Progenitor cell of endocrine pancreas (in vitro differentiated cells): Measurements from ENCODE around the gene CYP2A13. TPM values are rescaled to one million over a fixed set of nuclear protein-coding genes. Genes with fewer than 3 reads are reported as not detected.
"Not testable (repeated sequence)": the region's sequence is repeated elsewhere in the genome, so short reads cannot be mapped to it uniquely, and the experiment has no call there.

Source experiments
- DNase-seq: peaks from one replicate; pipeline ENCODE4 v3.0.0; 2021; ENCODE audit warnings: low spot score; ENCODE audit not compliant: unreplicated experiment
- H3K27ac Mint-ChIP-seq: 2 replicates; pipeline ENCODE4 v1.8.0; 2021; ENCODE audit warnings: mild to moderate bottlenecking, moderate library complexity, mixed read lengths
- H3K27me3 Mint-ChIP-seq: 2 replicates; pipeline ENCODE4 v1.8.0; 2021; ENCODE audit warnings: mixed read lengths
- H3K36me3 Mint-ChIP-seq: 2 replicates; pipeline ENCODE4 v1.8.0; 2022; ENCODE audit warnings: mixed read lengths; ENCODE audit not compliant: insufficient read depth
- H3K4me1 Mint-ChIP-seq: 2 replicates; pipeline ENCODE4 v1.8.0; 2021; ENCODE audit warnings: low read depth, mixed read lengths
- H3K4me3 Mint-ChIP-seq: 2 replicates; pipeline ENCODE4 v1.8.0; 2021; ENCODE audit warnings: low read depth, mild to moderate bottlenecking, moderate library complexity, mixed read lengths
- H3K9me3 Mint-ChIP-seq: 2 replicates; pipeline ENCODE4 v1.8.0; 2021; ENCODE audit warnings: low read depth, mixed read lengths
- CTCF ChIP-seq: fragments of 200-600 bp; sonication (generic); IDR thresholded peaks from one replicate; pipeline ENCODE4 v1.5.0; 2021; ENCODE audit warnings: antibody characterized with exemption, mild to moderate bottlenecking; ENCODE audit not compliant: unreplicated experiment
- total RNA-seq: library from RNA; stranded (reverse); gene quantifications from 2 replicates; pipeline ENCODE4 v1.2.1, GENCODE V29; 2021

Gene CYP2A13
- total RNA-seq, 1 donor from 2014 or later: 0.17 TPM

- Mint-ChIP-seq H3K9me3 (no peaks in the 10 kb centered on the region), H3K27ac (no peak overlapping the region), H3K4me3 (no peak overlapping the region), H3K4me1 (peaks cover 1% of the 10 kb centered on the region), H3K27me3 (peaks cover 31% of the 10 kb centered on the region), H3K36me3 (no peaks in the 10 kb centered on the region)
- DNase-seq: no peak
- no peak for TF ChIP-seq CTCF
Measured at GRCh38 chr19:41123716-41124294, 35.6 kb downstream of the CYP2A13 start.

- not testable (repeated sequence) for DNase-seq, H3K9me3 Mint-ChIP-seq, H3K27ac Mint-ChIP-seq, H3K4me3 Mint-ChIP-seq, H3K4me1 Mint-ChIP-seq, H3K36me3 Mint-ChIP-seq
- peak; percentile 74 for TF ChIP-seq CTCF
- peaks cover 39% of the 10 kb centered on the region for H3K27me3 Mint-ChIP-seq
Measured at GRCh38 chr19:41126765-41127203, 38.5 kb downstream of the CYP2A13 start.

- peaks cover 44% of the 10 kb centered on the region for H3K27me3 Mint-ChIP-seq
- not testable (repeated sequence) for DNase-seq, H3K9me3 Mint-ChIP-seq, H3K36me3 Mint-ChIP-seq, H3K4me3 Mint-ChIP-seq, H3K27ac Mint-ChIP-seq, H3K4me1 Mint-ChIP-seq
Measured at GRCh38 chr19:41127362-41127761, 39.1 kb downstream of the CYP2A13 start.

GRCh38 chr19:41127801-41128300 lies 39.6 kb downstream of the CYP2A13 start:
- not testable (repeated sequence) for H3K9me3 Mint-ChIP-seq, H3K4me3 Mint-ChIP-seq, H3K4me1 Mint-ChIP-seq, H3K27ac Mint-ChIP-seq, H3K36me3 Mint-ChIP-seq
- peak; percentile 50 for TF ChIP-seq CTCF
- DNase-seq: peak; percentile 33
- peaks cover 49% of the 10 kb centered on the region for H3K27me3 Mint-ChIP-seq

- H3K9me3 Mint-ChIP-seq: no peaks in the 10 kb centered on the region
- no peak for DNase-seq
- H3K27me3 Mint-ChIP-seq: peaks cover 56% of the 10 kb centered on the region
- H3K4me3 Mint-ChIP-seq: no peak overlapping the region
- no peak for TF ChIP-seq CTCF
- no peaks in the 10 kb centered on the region for H3K36me3 Mint-ChIP-seq
- H3K27ac Mint-ChIP-seq: no peak overlapping the region
- H3K4me1 Mint-ChIP-seq: peaks cover 1% of the 10 kb centered on the region
Measured at GRCh38 chr19:41128692-41129091, 40.4 kb downstream of the CYP2A13 start.

- TF ChIP-seq CTCF: no peak
- H3K4me3 Mint-ChIP-seq: no peak overlapping the region
- peaks cover 68% of the 10 kb centered on the region for H3K27me3 Mint-ChIP-seq
- H3K9me3 Mint-ChIP-seq: no peaks in the 10 kb centered on the region
- H3K36me3 Mint-ChIP-seq: no peaks in the 10 kb centered on the region
- no peak overlapping the region for H3K27ac Mint-ChIP-seq
- DNase-seq: no peak
- H3K4me1 Mint-ChIP-seq: peaks cover 1% of the 10 kb centered on the region
Measured at GRCh38 chr19:41131186-41131585, 42.9 kb downstream of the CYP2A13 start.
